Caco-2 (cell line): ENCODE data around the gene GULP1. TPM values are rescaled to one million over a fixed set of nuclear protein-coding genes. Genes with fewer than 3 reads are reported as not detected.

Source experiments
- BruUV-seq: library from RNA; stranded (reverse); fragments of 400-500 nt; replicated peaks from 2 replicates; lab custom pipeline; 2021; lab: Mats Ljungman, UMichigan
- CTCF ChIA-PET: fragments of 300-600 bp; sonication (Branson Sonifier 250); formaldehyde crosslinking; loops from one replicate; lab custom pipeline; 2022; ENCODE audit warnings: antibody characterized with exemption; lab: Charles Lee
- POLR2A ChIA-PET: fragments of 300-600 bp; sonication (Branson Sonifier 250); formaldehyde crosslinking; loops from one replicate; lab custom pipeline; 2022; ENCODE audit warnings: antibody characterized with exemption; lab: Charles Lee
- DNase-seq, 2 experiments: peaks; one replicate each; pipeline versions ENCODE4 v3.0.0 to v3.0.0-alpha.2; 2020 to 2022
- H3K27me3 ChIP-seq: replicated peaks from 2 replicates; pipeline ENCODE4 v1.6.0; 2011; ENCODE audit warnings: low read length; ENCODE audit not compliant: control insufficient read depth, insufficient read depth
- H3K36me3 ChIP-seq: 2 replicates; pipeline ENCODE4 v1.5.1; 2011; ENCODE audit warnings: low read length; ENCODE audit not compliant: control insufficient read depth, insufficient read depth
- H3K4me1 ChIP-seq: fragments of 250-450 bp; sonication (Bioruptor Pico); 2 replicates; pipeline ENCODE4 v1.5.1; 2020; ENCODE audit warnings: mild to moderate bottlenecking
- H3K4me3 ChIP-seq: 2 replicates; pipeline ENCODE4 v1.5.1; 2011; ENCODE audit warnings: low read depth, mild to moderate bottlenecking, control low read depth, low read length
- H3K9me3 ChIP-seq: fragments of 250-450 bp; sonication (Bioruptor Pico); 2 replicates; pipeline ENCODE4 v1.5.1; 2020; ENCODE audit warnings: mild to moderate bottlenecking, moderate library complexity
- H3K27ac Mint-ChIP-seq: one replicate; pipeline ENCODE4 v1.8.0; 2022; ENCODE audit warnings: mixed read lengths; ENCODE audit not compliant: unreplicated experiment
- H3K27me3 Mint-ChIP-seq: one replicate; pipeline ENCODE4 v1.8.0; 2022; ENCODE audit warnings: mixed read lengths; ENCODE audit not compliant: insufficient read depth, unreplicated experiment
- H3K36me3 Mint-ChIP-seq: one replicate; pipeline ENCODE4 v1.8.0; 2022; ENCODE audit warnings: mild to moderate bottlenecking, mixed read lengths; ENCODE audit not compliant: insufficient read depth, unreplicated experiment
- H3K4me1 Mint-ChIP-seq: one replicate; pipeline ENCODE4 v1.8.0; 2022; ENCODE audit warnings: low read depth, mixed read lengths; ENCODE audit not compliant: unreplicated experiment
- H3K4me3 Mint-ChIP-seq: one replicate; pipeline ENCODE4 v1.8.0; 2022; ENCODE audit warnings: mild to moderate bottlenecking, moderate library complexity, mixed read lengths; ENCODE audit not compliant: unreplicated experiment
- H3K9me3 Mint-ChIP-seq: one replicate; pipeline ENCODE4 v1.8.0; 2022; ENCODE audit warnings: mixed read lengths; ENCODE audit not compliant: unreplicated experiment
- CTCF ChIP-seq, 2 experiments: fragments of 200-600 bp in 1 of 2; IDR thresholded peaks; 1 replicate in 1 of 2; 2 replicates in 1 of 2; pipeline versions ENCODE4 v1.5.1 to v1.8.0; 2011 to 2022; ENCODE audit warnings: antibody characterized with exemption in 1 of 2, control low read depth in 1 of 2, inconsistent platforms in 1 of 2, low read depth in 1 of 2, low read length in 1 of 2, mild to moderate bottlenecking in 1 of 2, moderate library complexity in 1 of 2; ENCODE audit not compliant: insufficient read depth in 1 of 2, severe bottlenecking in 1 of 2, unreplicated experiment in 1 of 2
- intact Hi-C: fragments of 100-400 bp; cut with micrococcal nuclease; formaldehyde crosslinking; loops from one replicate; pipeline ENCODE4 v1.10.0; 2022; ENCODE audit not compliant: unreplicated experiment
- total RNA-seq: library from RNA; stranded (reverse); gene quantifications from 2 replicates; pipeline ENCODE4 v1.2.3, GENCODE V29; 2022

Gene GULP1
- total RNA-seq, 1 experiment from 2014 or later, result 32.4 TPM

- no peaks in the 10 kb centered on the region for H3K4me1 Mint-ChIP-seq
- no TSS peak for BruUV-seq
Measured at GRCh38 chr2:188628989-188629752, 337.5 kb downstream of the GULP1 start.

GRCh38 chr2:188629753-188630527, 338.3 kb downstream of the GULP1 start:
- ChIA-PET POLR2A (no interaction called here), CTCF (no interaction called here)
- no peaks in the 10 kb centered on the region for H3K9me3 ChIP-seq
- BruUV-seq, result no TSS peak
- Mint-ChIP-seq H3K27ac (peak overlapping the region; percentile 29), H3K36me3 (no peaks in the 10 kb centered on the region), H3K9me3 (no peaks in the 10 kb centered on the region), H3K4me3 (no peak overlapping the region), H3K27me3 (no peaks in the 10 kb centered on the region), H3K4me1 (no peaks in the 10 kb centered on the region)
- H3K4me1 ChIP-seq, result peaks cover 18% of the 10 kb centered on the region
- no peaks in the 10 kb centered on the region for H3K36me3 ChIP-seq
- no peaks in the 10 kb centered on the region for H3K27me3 ChIP-seq
- H3K4me3 ChIP-seq, result no peak overlapping the region
- TF ChIP-seq CTCF (IDR thresholded peaks at IDR 0.05; ENCODE audit: insufficient read depth in 1 of 2, low read depth in 1 of 2, low read length in 1 of 2, severe bottlenecking in 1 of 2, unreplicated experiment in 1 of 2), result no peak
- no peak for DNase-seq
- intact Hi-C loops, result loop anchor here (5.0 kb wide), 1 partner anchor 103 kb away; no protein-coding TSS in a partner anchor

More at GRCh38 chr2:188628989-188629752, 337.5 kb downstream of the GULP1 start:
- POLR2A ChIA-PET, result no interaction called here
- Mint-ChIP-seq H3K27ac (peak overlapping the region; percentile 29), H3K4me3 (no peak overlapping the region), H3K27me3 (no peaks in the 10 kb centered on the region), H3K36me3 (no peaks in the 10 kb centered on the region), H3K9me3 (no peaks in the 10 kb centered on the region)
- Histone ChIP-seq H3K36me3 (no peaks in the 10 kb centered on the region), H3K4me1 (peaks cover 18% of the 10 kb centered on the region), H3K27me3 (no peaks in the 10 kb centered on the region), H3K9me3 (no peaks in the 10 kb centered on the region), H3K4me3 (no peak overlapping the region)
- no peak for DNase-seq
- CTCF ChIA-PET, result no interaction called here
- TF ChIP-seq CTCF (IDR thresholded peaks at IDR 0.05; ENCODE audit: insufficient read depth in 1 of 2, low read depth in 1 of 2, low read length in 1 of 2, severe bottlenecking in 1 of 2, unreplicated experiment in 1 of 2), result no peak
- intact Hi-C loops, result no loop called here

GRCh38 chr2:188631037-188631809, 339.5 kb downstream of the GULP1 start:
- intact Hi-C loops, result loop anchor here (5.0 kb wide), 1 partner anchor 104 kb away; no protein-coding TSS in a partner anchor
- H3K9me3 ChIP-seq, result no peaks in the 10 kb centered on the region
- no TSS peak for BruUV-seq
- no peak overlapping the region for H3K27ac Mint-ChIP-seq
- TF ChIP-seq CTCF (IDR thresholded peaks at IDR 0.05; ENCODE audit: insufficient read depth in 1 of 2, low read depth in 1 of 2, low read length in 1 of 2, severe bottlenecking in 1 of 2, unreplicated experiment in 1 of 2), result no peak
- ChIA-PET POLR2A (no interaction called here), CTCF (no interaction called here)
- no peaks in the 10 kb centered on the region for H3K9me3 Mint-ChIP-seq
- no peak for DNase-seq
- H3K4me1 ChIP-seq, result peaks cover 18% of the 10 kb centered on the region
- H3K4me3 Mint-ChIP-seq, result no peak overlapping the region
- H3K36me3 ChIP-seq, result no peaks in the 10 kb centered on the region
- no peaks in the 10 kb centered on the region for H3K36me3 Mint-ChIP-seq
- H3K4me1 Mint-ChIP-seq, result no peaks in the 10 kb centered on the region
- H3K27me3 ChIP-seq, result no peaks in the 10 kb centered on the region
- H3K4me3 ChIP-seq, result no peak overlapping the region
- H3K27me3 Mint-ChIP-seq, result no peaks in the 10 kb centered on the region
